Right lobe of liver (tissue), 4 donors: ENCODE data around the gene PDE10A.

Experiments
- CTCF ChIP-seq, 4 donors: fragments of 200-600 bp in 3 of 4; fragments of 450-650 bp in 1 of 4; IDR thresholded peaks; one replicate each; pipeline versions ENCODE4 v1.5.1 to v1.8.0; 2016 to 2022; ENCODE audit warnings: antibody characterized with exemption in 4 of 4, mild to moderate bottlenecking in 2 of 4
- POLR2A ChIP-seq: fragments of 450-650 bp; IDR thresholded peaks from one replicate; pipeline ENCODE4 v1.6.1; 2017; ENCODE audit warnings: antibody characterized with exemption, mild to moderate bottlenecking
- donor health status: DM: no; HTN: no; CAD: no.
- donor health status: DM: no; HTN: no; CAD: no.
- donor health status: DM: no; HTN: yes; CAD: no.

GRCh38 chr6:165679326-165679725, 16.3 kb upstream of the PDE10A start:
- TF ChIP-seq CTCF (IDR thresholded peaks at IDR 0.05) (no peak), POLR2A (no peak)
